Stimulated activated naive B cell treated with anti-CD40 and anti-IgM and Interleukin-4, amounts not matched to agents 10 μg/mL and 1 μg/mL and 100 μg/mL, for 72 hours (primary cell): ENCODE data around the gene ZNF792.
A peak's percentile ranks its signal among the peaks of the same experiment; 100 is the strongest.
"Not testable (repeated sequence)": the region's sequence is repeated elsewhere in the genome, so short reads cannot be mapped to it uniquely, and the experiment has no call there.

Experiments
- ATAC-seq, 2 donors: fragments of 150-1000 bp; cut with Tn5 transposase; replicated peaks; 2 replicates each; pipeline ENCODE4 v1.10.0; 2021; ENCODE audit warnings: moderate library complexity in 1 of 2
- DNase-seq: peaks from one replicate; pipeline ENCODE4 v3.0.0; 2021
- H3K27ac Mint-ChIP-seq: one replicate; pipeline ENCODE4 v1.8.0; 2022; ENCODE audit warnings: mild to moderate bottlenecking, mixed read lengths
- H3K27me3 Mint-ChIP-seq, 2 donors: one replicate each; pipeline ENCODE4 v1.8.0; 2022; ENCODE audit warnings: mixed read lengths in 2 of 2
- H3K36me3 Mint-ChIP-seq, 2 donors: one replicate each; pipeline ENCODE4 v1.8.0; 2022; ENCODE audit warnings: mixed read lengths in 2 of 2, mild to moderate bottlenecking in 1 of 2
- H3K4me1 Mint-ChIP-seq, 2 donors: one replicate each; pipeline ENCODE4 v1.8.0; 2022; ENCODE audit warnings: mixed read lengths in 2 of 2, mild to moderate bottlenecking in 1 of 2
- H3K4me3 Mint-ChIP-seq, 2 donors: one replicate each; pipeline ENCODE4 v1.8.0; 2022; ENCODE audit warnings: mild to moderate bottlenecking in 2 of 2, mixed read lengths in 2 of 2, moderate library complexity in 1 of 2
- H3K9me3 Mint-ChIP-seq, 2 donors: one replicate each; pipeline ENCODE4 v1.8.0; 2022; ENCODE audit warnings: mixed read lengths in 2 of 2, mild to moderate bottlenecking in 1 of 2

The ZNF792 gene

GRCh38 chr19:34943861-34944573 is 20.0 kb downstream of the ZNF792 start:
- peaks cover 43 to 70% of the 10 kb centered on the region in 2 donors for H3K36me3 Mint-ChIP-seq
- H3K4me3 Mint-ChIP-seq = no peak overlapping the region
- no peak overlapping the region for H3K27ac Mint-ChIP-seq
- no peak for DNase-seq
- no peak for ATAC-seq
- no peaks in the 10 kb centered on the region for H3K27me3 Mint-ChIP-seq
- H3K4me1 Mint-ChIP-seq = no peaks in the 10 kb centered on the region
- H3K9me3 Mint-ChIP-seq = peaks cover 23% of the 10 kb centered on the region in 2 donors

- H3K4me3 Mint-ChIP-seq = no peak overlapping the region
- ATAC-seq = no peak
- peaks cover 15 to 24% of the 10 kb centered on the region in 2 donors for H3K9me3 Mint-ChIP-seq
- H3K4me1 Mint-ChIP-seq = no peaks in the 10 kb centered on the region
- no peak for DNase-seq
- H3K27ac Mint-ChIP-seq = no peak overlapping the region
- H3K27me3 Mint-ChIP-seq = no peaks in the 10 kb centered on the region
- H3K36me3 Mint-ChIP-seq = peaks cover 47 to 73% of the 10 kb centered on the region in 2 donors
Measured at GRCh38 chr19:34938886-34939285, 25.1 kb downstream of the ZNF792 start.

GRCh38 chr19:34936184-34936583 is 27.8 kb downstream of the ZNF792 start:
- DNase-seq (no peak), ATAC-seq (no peak)
- no peaks in the 10 kb centered on the region for H3K27me3 Mint-ChIP-seq
- no peak overlapping the region for H3K4me3 Mint-ChIP-seq
- no peaks in the 10 kb centered on the region for H3K4me1 Mint-ChIP-seq
- H3K27ac Mint-ChIP-seq = no peak overlapping the region
- peaks cover 34 to 61% of the 10 kb centered on the region in 2 donors for H3K36me3 Mint-ChIP-seq
- peaks cover 3 to 15% of the 10 kb centered on the region in 2 donors for H3K9me3 Mint-ChIP-seq

- peaks cover 3 to 11% of the 10 kb centered on the region in 2 donors for H3K9me3 Mint-ChIP-seq
Measured at GRCh38 chr19:34932494-34932893, 31.5 kb downstream of the ZNF792 start.

GRCh38 chr19:34926685-34927375 is 37.2 kb downstream of the ZNF792 start, which contains the start of gene ZNF30:
Gene ZNF30 (plus strand): TSS chr19:34926903. CDS start chr19:34929948, 3,045 bp downstream.
- peak within 1 kb of the TSS; percentile 95 to 99 for H3K4me3 Mint-ChIP-seq
- H3K9me3 Mint-ChIP-seq = no peaks in the 10 kb centered on the region
- no peaks in the 10 kb centered on the region for H3K27me3 Mint-ChIP-seq
- H3K4me1 Mint-ChIP-seq = peaks cover 1 to 13% of the 10 kb centered on the region in 2 donors
- H3K36me3 Mint-ChIP-seq = peaks cover 8 to 10% of the 10 kb centered on the region in 2 donors
- H3K27ac Mint-ChIP-seq = peak within 1 kb of the TSS; percentile 87
- DNase-seq (peak; percentile 88), ATAC-seq (peak; percentile 99)

More at GRCh38 chr19:34932494-34932893, 31.5 kb downstream of the ZNF792 start:
- Mint-ChIP-seq H3K36me3 (peaks cover 29 to 45% of the 10 kb centered on the region in 2 donors), H3K27me3 (no peaks in the 10 kb centered on the region), H3K4me1 (peaks cover 0 to 2% of the 10 kb centered on the region in 2 donors), H3K27ac (no peak overlapping the region), H3K4me3 (no peak overlapping the region)
- ATAC-seq = no peak
- no peak for DNase-seq

- no peak for ATAC-seq
- DNase-seq = no peak
- Mint-ChIP-seq H3K27me3 (no peaks in the 10 kb centered on the region), H3K4me3 (peak overlapping the region in 1 of 2 donors; percentile 99), H3K27ac (peak overlapping the region; percentile 87), H3K36me3 (peaks cover 5 to 10% of the 10 kb centered on the region in 2 donors), H3K4me1 (peaks cover 1 to 13% of the 10 kb centered on the region in 2 donors), H3K9me3 (no peaks in the 10 kb centered on the region)
Measured at GRCh38 chr19:34926361-34926684, 37.7 kb downstream of the ZNF792 start.

GRCh38 chr19:34925278-34925855 is 38.7 kb downstream of the ZNF792 start:
- Mint-ChIP-seq H3K4me3 (no peak overlapping the region), H3K36me3 (peaks cover 5 to 6% of the 10 kb centered on the region in 2 donors), H3K27ac (no peak overlapping the region), H3K9me3 (no peaks in the 10 kb centered on the region), H3K27me3 (no peaks in the 10 kb centered on the region), H3K4me1 (peaks cover 1 to 13% of the 10 kb centered on the region in 2 donors)
- no peak for DNase-seq
- no peak for ATAC-seq

- not testable (repeated sequence) for H3K27me3 Mint-ChIP-seq, H3K4me1 Mint-ChIP-seq, H3K4me3 Mint-ChIP-seq, DNase-seq, H3K27ac Mint-ChIP-seq, H3K36me3 Mint-ChIP-seq, ATAC-seq
- H3K9me3 Mint-ChIP-seq = peaks cover 8 to 11% of the 10 kb centered on the region in 2 donors
Measured at GRCh38 chr19:34920090-34920786, 43.8 kb downstream of the ZNF792 start.

GRCh38 chr19:34918190-34918589 is 45.8 kb downstream of the ZNF792 start:
- Mint-ChIP-seq H3K9me3 (peaks cover 12 to 14% of the 10 kb centered on the region in 2 donors), H3K4me1 (no peaks in the 10 kb centered on the region), H3K27me3 (peaks cover 12 to 17% of the 10 kb centered on the region in 2 donors)

GRCh38 chr19:34917144-34917543 is 46.9 kb downstream of the ZNF792 start:
- H3K9me3 Mint-ChIP-seq = peaks cover 15 to 17% of the 10 kb centered on the region in 2 donors
- H3K27me3 Mint-ChIP-seq = peaks cover 15 to 20% of the 10 kb centered on the region in 2 donors
- H3K27ac Mint-ChIP-seq, ATAC-seq, H3K36me3 Mint-ChIP-seq, H3K4me1 Mint-ChIP-seq, H3K4me3 Mint-ChIP-seq, DNase-seq: not testable (repeated sequence)

More at GRCh38 chr19:34918190-34918589, 45.8 kb downstream of the ZNF792 start:
- H3K27ac Mint-ChIP-seq = no peak overlapping the region
- H3K36me3 Mint-ChIP-seq = peaks cover 4 to 7% of the 10 kb centered on the region in 2 donors
- no peak overlapping the region for H3K4me3 Mint-ChIP-seq
- no peak for DNase-seq
- no peak for ATAC-seq

GRCh38 chr19:34910770-34911169 is 53.3 kb downstream of the ZNF792 start:
- Mint-ChIP-seq H3K9me3 (peaks cover 6 to 10% of the 10 kb centered on the region in 2 donors), H3K27ac (no peak overlapping the region), H3K4me3 (no peak overlapping the region), H3K36me3 (peaks cover 0 to 4% of the 10 kb centered on the region in 2 donors), H3K27me3 (peaks cover 45 to 51% of the 10 kb centered on the region in 2 donors), H3K4me1 (peaks cover under 1 to 1% of the 10 kb centered on the region in 2 donors)
- no peak for ATAC-seq
- DNase-seq = no peak
